GM23248 (cell line): ENCODE results near the gene RAB36. TPM values are rescaled to one million over a fixed set of nuclear protein-coding genes. Genes with fewer than 3 reads are reported as not detected.

ENCODE experiments used
- DNase-seq: peaks from one replicate; pipeline ENCODE4 v3.0.0-alpha.2; 2015
- H2AFZ ChIP-seq: fragments of 200-600 bp; sonication (generic); 2 replicates; pipeline ENCODE4 v1.6.1; 2016; ENCODE audit warnings: antibody characterized with exemption
- H3F3A ChIP-seq: fragments of 200-600 bp; sonication (generic); 2 replicates; pipeline ENCODE4 v1.6.1; 2016; ENCODE audit warnings: mild to moderate bottlenecking, antibody characterized with exemption, mixed run types; ENCODE audit not compliant: insufficient read depth
- H3K27ac ChIP-seq: fragments of 200-600 bp; sonication (generic); 2 replicates; pipeline ENCODE4 v1.5.1; 2016; ENCODE audit warnings: mild to moderate bottlenecking
- H3K27me3 ChIP-seq: fragments of 200-600 bp; sonication (generic); replicated peaks from 2 replicates; pipeline ENCODE4 v1.6.1; 2016; ENCODE audit warnings: mild to moderate bottlenecking; ENCODE audit not compliant: insufficient read depth
- H3K36me3 ChIP-seq: fragments of 200-600 bp; sonication (generic); 2 replicates; pipeline ENCODE4 v1.6.1; 2016; ENCODE audit warnings: low read depth, mild to moderate bottlenecking
- H3K4me1 ChIP-seq: fragments of 200-600 bp; sonication (generic); 2 replicates; pipeline ENCODE4 v1.6.1; 2016; ENCODE audit warnings: mild to moderate bottlenecking; ENCODE audit not compliant: insufficient read depth
- H3K4me2 ChIP-seq: fragments of 200-600 bp; sonication (generic); one replicate; pipeline ENCODE4 v1.6.1; 2016; ENCODE audit warnings: mild to moderate bottlenecking; ENCODE audit not compliant: unreplicated experiment
- H3K4me3 ChIP-seq: fragments of 200-600 bp; sonication (generic); 2 replicates; pipeline ENCODE4 v1.5.1; 2016; ENCODE audit warnings: mild to moderate bottlenecking
- H3K79me2 ChIP-seq: fragments of 200-600 bp; sonication (generic); 2 replicates; pipeline ENCODE4 v1.6.1; 2016; ENCODE audit warnings: mild to moderate bottlenecking; ENCODE audit not compliant: insufficient read depth
- H3K9ac ChIP-seq: fragments of 200-600 bp; sonication (generic); 2 replicates; pipeline ENCODE4 v1.6.1; 2016; ENCODE audit warnings: mild to moderate bottlenecking
- H3K9me2 ChIP-seq: fragments of 200-600 bp; sonication (generic); 2 replicates; pipeline ENCODE4 v1.6.1; 2016; ENCODE audit warnings: mixed run types, mild to moderate bottlenecking, moderate library complexity; ENCODE audit not compliant: insufficient read depth
- H3K9me3 ChIP-seq: fragments of 200-600 bp; sonication (generic); one replicate; pipeline ENCODE4 v1.6.1; 2017; ENCODE audit warnings: low read depth
- H4K20me1 ChIP-seq: fragments of 200-600 bp; sonication (generic); 2 replicates; pipeline ENCODE4 v1.6.0; 2016; ENCODE audit not compliant: insufficient read depth
- EZH2 ChIP-seq: fragments of 200-600 bp; sonication (generic); IDR thresholded peaks from 2 replicates; pipeline ENCODE4 v1.6.1; 2018; ENCODE audit warnings: antibody characterized with exemption, mild to moderate bottlenecking; ENCODE audit not compliant: insufficient read depth, poor library complexity, severe bottlenecking
- EZH2phosphoT487 ChIP-seq: fragments of 200-600 bp; sonication (generic); IDR thresholded peaks from 2 replicates; pipeline ENCODE4 v1.6.1; 2018; ENCODE audit warnings: antibody characterized with exemption, moderate library complexity, mild to moderate bottlenecking, low read depth; ENCODE audit not compliant: insufficient read depth
- WGBS, 2 experiments: methylation state at CpG; one replicate each; pipeline ENCODE4 v1.1.6; 2015 to 2017; ENCODE audit warnings: low lambda C conversion rate in 2 of 2, low coverage in 1 of 2; ENCODE audit errors: missing lambda C conversion rate in 2 of 2; 5-methylcytosine and 5-hydroxymethylcytosine counted together
- in situ Hi-C: fragments of 300-500 bp; cut with MboI; formaldehyde crosslinking; loops from 2 replicates; pipeline ENCODE4 v1.15.0; 2020
- polyA plus RNA-seq: library from polyadenylated mRNA; unstranded; fragments of >200 nt; fragmentation: Nextera tagmentation; extraction: Ambion mirVana; gene quantifications from 2 replicates; pipeline ENCODE4 v1.2.1, GENCODE V29; 2016
- total RNA-seq: library from RNA; depleted of rRNA; stranded (reverse); fragments of >200 nt; shearing (Covaris generic); gene quantifications from 2 replicates; pipeline ENCODE4 v1.2.3, GENCODE V29; 2014

The RAB36 gene
- total and polyA plus RNA-seq, 2 experiments from 2014 or later, result 3.5 to 6.8 TPM

GRCh38 chr22:23101524-23101923 lies 43.8 kb upstream of the RAB36 start:
- no peaks in the 10 kb centered on the region for H3K79me2 ChIP-seq
- no peaks in the 10 kb centered on the region for H3K9me2 ChIP-seq
- DNase-seq, result no peak
- H3K27ac ChIP-seq, result no peak overlapping the region
- no peaks in the 10 kb centered on the region for H3K27me3 ChIP-seq
- H3K9me3 ChIP-seq, result no peaks in the 10 kb centered on the region
- no peak for TF ChIP-seq EZH2phosphoT487
- no peak for TF ChIP-seq EZH2
- no peaks in the 10 kb centered on the region for H3K36me3 ChIP-seq
- in situ Hi-C loops, result no loop called here
- 77 to 78% methylated on average over 3 of the region's 3 CpGs for WGBS, 2 experiments
- H3K4me1 ChIP-seq, result no peaks in the 10 kb centered on the region
- no peak overlapping the region for H3K4me3 ChIP-seq
- no peak overlapping the region for H3K4me2 ChIP-seq
- H3F3A ChIP-seq, result no peaks in the 10 kb centered on the region
- H4K20me1 ChIP-seq, result no peaks in the 10 kb centered on the region
- no peak overlapping the region for H3K9ac ChIP-seq
- H2AFZ ChIP-seq, result no peak overlapping the region

- H3K36me3 ChIP-seq, result no peaks in the 10 kb centered on the region
- in situ Hi-C loops, result no loop called here
- no peak for DNase-seq
These were observed 43.1 kb upstream of the RAB36 start for GRCh38 chr22:23102002-23102655.

GRCh38 chr22:23102776-23103175 lies 42.5 kb upstream of the RAB36 start:
- Histone ChIP-seq H3K9me2 (no peaks in the 10 kb centered on the region), H3F3A (no peaks in the 10 kb centered on the region), H3K9ac (no peak overlapping the region), H3K27me3 (no peaks in the 10 kb centered on the region), H4K20me1 (no peaks in the 10 kb centered on the region), H3K79me2 (no peaks in the 10 kb centered on the region), H3K27ac (no peak overlapping the region), H2AFZ (no peak overlapping the region), H3K4me2 (no peak overlapping the region), H3K9me3 (no peaks in the 10 kb centered on the region), H3K36me3 (no peaks in the 10 kb centered on the region), H3K4me3 (no peak overlapping the region), H3K4me1 (no peaks in the 10 kb centered on the region)
- WGBS, 2 experiments, result 50 to 59% methylated on average over 2 to 3 of the region's 3 CpGs
- DNase-seq, result no peak
- TF ChIP-seq EZH2phosphoT487, result no peak
- TF ChIP-seq EZH2, result no peak
- in situ Hi-C loops, result no loop called here

More at GRCh38 chr22:23102002-23102655, 43.1 kb upstream of the RAB36 start:
- WGBS, 2 experiments, result 76 to 83% methylated on average over 10 of the region's 10 CpGs
- Histone ChIP-seq H3K9me3 (no peaks in the 10 kb centered on the region), H3K4me2 (no peak overlapping the region), H3K27ac (no peak overlapping the region), H3F3A (no peaks in the 10 kb centered on the region), H4K20me1 (no peaks in the 10 kb centered on the region), H3K4me1 (no peaks in the 10 kb centered on the region), H3K27me3 (no peaks in the 10 kb centered on the region), H3K79me2 (no peaks in the 10 kb centered on the region), H3K9ac (no peak overlapping the region), H3K4me3 (no peak overlapping the region), H3K9me2 (no peaks in the 10 kb centered on the region), H2AFZ (no peak overlapping the region)
- no peak for TF ChIP-seq EZH2phosphoT487

GRCh38 chr22:23103199-23103954 lies 41.9 kb upstream of the RAB36 start:
- no peaks in the 10 kb centered on the region for H3K36me3 ChIP-seq
- in situ Hi-C loops, result no loop called here

More at GRCh38 chr22:23103199-23103954, 41.9 kb upstream of the RAB36 start:
- Histone ChIP-seq H2AFZ (no peak overlapping the region), H3K27ac (no peak overlapping the region), H3K9ac (no peak overlapping the region), H3K27me3 (no peaks in the 10 kb centered on the region), H3K4me1 (no peaks in the 10 kb centered on the region), H3K9me2 (no peaks in the 10 kb centered on the region), H3F3A (no peaks in the 10 kb centered on the region), H3K9me3 (no peaks in the 10 kb centered on the region), H4K20me1 (no peaks in the 10 kb centered on the region), H3K4me2 (no peak overlapping the region), H3K4me3 (no peak overlapping the region), H3K79me2 (no peaks in the 10 kb centered on the region)
- TF ChIP-seq EZH2, result no peak
- TF ChIP-seq EZH2phosphoT487, result no peak
- DNase-seq, result no peak
- 74 to 78% methylated on average over 13 of the region's 13 CpGs for WGBS, 2 experiments
